Activated T-helper 9 cell treated with anti-CD3 and anti-CD28 coated beads, Interleukin-2, amount 50 U/mL, for 16 hours (primary cell): ENCODE results near the gene CT47B1.
"Not testable (repeated sequence)": the region's sequence is repeated elsewhere in the genome, so short reads cannot be mapped to it uniquely, and the experiment has no call there.

Source experiments
- DNase-seq: peaks from one replicate; pipeline ENCODE4 v3.0.0-alpha.2; 2020; ENCODE audit warnings: low read depth

Gene CT47B1

DNA sequence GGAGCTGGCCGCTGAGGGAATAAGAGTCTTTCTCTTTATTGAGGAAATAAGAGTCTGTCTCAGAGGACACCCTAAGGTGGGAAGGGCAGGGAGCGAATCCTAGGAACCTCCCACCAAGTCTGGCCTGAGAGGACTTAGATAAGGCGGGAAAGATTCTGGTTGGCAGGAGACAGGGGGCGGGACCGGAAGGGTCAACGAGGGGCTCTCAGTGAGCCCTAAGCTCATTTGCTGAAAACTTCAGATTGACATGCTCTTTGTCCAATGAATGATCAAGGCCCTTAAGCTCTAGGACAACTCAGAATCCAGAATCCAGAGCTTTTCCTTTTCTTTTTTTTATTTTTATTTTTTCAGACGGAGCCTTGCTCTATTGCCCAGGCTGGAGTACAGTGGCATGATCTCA lies at the start of gene CT47B1:
Gene CT47B1, minus strand, starts transcription at position 101 of the 400 bp plus-strand sequence. CDS start 196 bp downstream, outside the sequence.
- not testable (repeated sequence) for DNase-seq

DNA sequence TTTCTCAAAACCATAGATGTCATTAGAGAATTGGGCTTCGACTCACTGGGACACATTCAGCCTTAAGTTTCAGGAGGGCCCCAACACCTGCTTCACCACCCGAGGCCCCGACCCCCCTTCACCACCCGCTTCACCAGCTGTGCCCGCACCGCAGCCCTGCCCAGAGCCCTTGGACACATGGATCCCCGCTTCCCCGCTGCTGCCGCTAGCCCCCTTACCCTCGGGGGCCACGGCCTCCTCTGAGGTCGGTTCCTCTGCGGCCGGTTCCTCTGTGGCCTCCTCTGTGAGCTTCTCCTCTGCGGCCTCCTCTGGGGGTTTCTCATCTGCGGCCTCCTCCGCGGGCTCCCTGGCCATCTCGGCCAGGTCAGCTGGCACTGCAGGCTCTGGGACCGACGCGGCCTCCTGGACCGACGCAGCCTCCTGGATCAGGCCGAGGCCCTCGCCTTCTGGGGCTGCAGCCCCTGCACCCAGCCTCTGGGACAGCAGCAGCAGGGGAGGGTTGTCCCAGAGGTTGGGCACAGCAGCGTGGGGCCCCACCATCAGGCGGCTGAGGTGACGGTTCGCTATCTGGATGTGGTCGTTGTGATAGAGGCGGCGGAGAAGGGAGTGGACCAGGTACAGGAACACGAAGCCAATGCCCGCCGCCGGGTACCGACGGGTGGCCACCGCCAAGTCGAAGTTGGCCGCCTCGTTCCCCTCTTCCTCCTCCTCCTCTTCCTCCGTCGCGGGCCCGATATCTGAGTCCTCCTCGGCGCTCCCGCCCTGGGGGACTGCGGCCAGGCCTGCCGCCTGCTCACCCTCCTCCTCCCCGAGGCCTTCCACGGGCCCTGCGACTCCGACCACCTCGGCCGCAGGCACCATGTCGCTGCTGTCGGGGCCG lies 748 bp downstream of the CT47B1 start:
- no peak for DNase-seq

DNA sequence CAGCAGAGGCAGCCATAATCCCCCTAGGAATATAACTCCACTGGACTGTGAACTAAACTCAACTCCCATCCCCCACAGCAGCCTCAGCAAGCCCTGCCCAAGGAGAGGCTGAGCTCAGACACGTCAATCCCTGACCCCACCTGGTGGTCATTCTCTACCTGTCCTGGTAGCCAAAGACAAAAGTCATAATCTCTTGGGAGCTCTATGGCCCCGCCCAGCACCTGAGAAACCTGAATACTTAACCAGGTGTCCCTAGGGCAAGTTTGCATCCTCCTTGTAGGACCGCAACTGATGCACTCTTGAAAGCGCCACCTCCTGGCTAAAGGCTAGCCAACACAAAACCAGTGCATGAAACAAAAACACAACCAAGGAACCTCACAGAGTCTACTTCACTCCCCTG lies 18.4 kb downstream of the CT47B1 start:
- DNase-seq: no peak

DNA sequence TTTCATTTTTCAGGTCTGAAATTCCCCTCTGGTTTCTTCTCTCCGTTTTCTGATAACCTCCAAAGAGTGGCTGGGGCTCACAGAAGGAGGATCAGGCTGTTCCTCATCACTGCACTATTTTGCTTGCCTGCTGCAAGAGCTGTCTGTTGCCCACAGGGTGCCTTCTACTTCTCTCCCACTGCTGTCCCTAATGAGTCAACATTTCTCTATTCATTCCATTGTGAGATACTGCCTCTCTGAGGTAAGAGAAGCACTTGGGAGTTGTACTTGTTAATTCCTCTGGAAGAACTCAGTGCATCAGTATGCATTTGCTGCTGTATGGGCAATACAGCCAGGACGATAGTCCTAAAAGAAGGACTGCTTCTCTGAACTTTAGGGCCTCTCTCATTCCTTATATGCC lies 34.8 kb downstream of the CT47B1 start:
- DNase-seq: no peak

DNA sequence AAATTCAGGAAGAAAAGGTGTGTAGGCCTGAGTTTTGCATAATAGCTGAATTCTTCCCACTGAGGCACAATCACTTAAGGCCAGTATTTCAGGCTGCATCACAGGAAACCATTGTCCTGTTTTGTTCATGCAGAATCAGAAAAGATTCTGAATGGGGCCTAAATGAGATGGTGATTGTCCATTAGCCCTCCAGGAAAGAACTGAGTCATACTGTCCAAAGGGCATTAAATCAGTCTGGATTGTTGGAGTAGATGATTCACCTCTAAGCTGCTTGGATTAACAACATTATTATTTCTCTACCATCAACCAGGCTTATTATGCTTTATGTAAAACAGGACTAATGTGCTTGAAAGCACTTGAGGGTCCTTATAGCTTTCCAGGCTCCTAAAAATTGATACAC lies 36.2 kb downstream of the CT47B1 start:
- DNase-seq: no peak

DNA sequence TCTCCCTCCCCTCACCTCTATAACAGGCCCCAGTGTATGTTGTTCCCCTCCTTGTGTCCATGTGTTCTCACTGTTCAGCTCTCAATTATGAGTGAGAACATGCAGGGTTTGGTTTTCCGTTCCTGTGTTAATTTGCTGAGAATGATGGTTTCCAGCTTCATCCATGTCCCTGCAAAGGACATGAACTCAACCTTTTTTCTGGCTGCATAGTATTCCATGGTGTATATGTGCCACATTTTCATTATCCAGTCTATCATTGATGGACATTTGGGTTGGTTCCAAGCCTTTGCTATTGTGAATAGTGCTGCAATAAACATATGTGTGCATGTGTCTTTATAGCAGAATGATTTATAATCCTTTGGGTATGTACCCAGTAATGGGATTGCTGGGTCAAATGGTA lies 48.5 kb downstream of the CT47B1 start:
- not testable (repeated sequence) for DNase-seq

DNA sequence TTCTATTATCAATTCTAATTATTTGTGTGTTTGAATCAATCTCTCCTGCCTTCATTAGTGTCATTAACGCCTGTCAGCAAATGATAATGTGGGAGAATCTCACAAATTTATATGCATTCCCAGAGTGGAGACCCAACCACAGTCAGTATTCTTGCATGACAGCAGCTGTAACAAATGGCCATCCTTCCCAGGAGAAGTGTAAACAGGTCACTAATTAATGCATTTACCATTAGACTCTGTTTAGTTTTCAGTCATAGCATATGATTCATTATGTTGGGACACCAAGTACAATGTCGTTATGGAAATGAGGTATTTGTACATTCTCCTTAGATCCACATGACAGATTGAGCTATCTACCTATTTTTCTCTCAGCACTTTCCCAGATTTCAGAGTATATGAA lies 50.5 kb downstream of the CT47B1 start:
- no peak for DNase-seq

DNA sequence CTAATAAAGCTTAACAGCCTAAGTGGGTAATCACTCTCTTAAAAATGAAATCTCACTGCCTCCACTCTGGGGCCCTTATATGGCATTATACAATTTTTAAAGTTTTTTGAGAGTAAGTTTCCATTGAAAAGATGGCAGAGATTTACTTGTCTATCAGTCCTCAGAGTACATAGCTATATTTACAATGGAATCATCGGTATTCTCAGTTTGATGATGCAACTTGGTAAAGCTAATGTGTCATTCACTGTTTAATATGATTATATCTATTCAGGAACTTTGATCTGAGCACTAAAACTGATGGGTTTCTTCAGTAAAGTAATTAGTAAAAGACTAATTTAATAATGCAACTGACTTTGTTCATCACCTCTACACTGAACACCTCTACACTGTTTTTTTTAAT lies 51.6 kb downstream of the CT47B1 start:
- DNase-seq: no peak

DNA sequence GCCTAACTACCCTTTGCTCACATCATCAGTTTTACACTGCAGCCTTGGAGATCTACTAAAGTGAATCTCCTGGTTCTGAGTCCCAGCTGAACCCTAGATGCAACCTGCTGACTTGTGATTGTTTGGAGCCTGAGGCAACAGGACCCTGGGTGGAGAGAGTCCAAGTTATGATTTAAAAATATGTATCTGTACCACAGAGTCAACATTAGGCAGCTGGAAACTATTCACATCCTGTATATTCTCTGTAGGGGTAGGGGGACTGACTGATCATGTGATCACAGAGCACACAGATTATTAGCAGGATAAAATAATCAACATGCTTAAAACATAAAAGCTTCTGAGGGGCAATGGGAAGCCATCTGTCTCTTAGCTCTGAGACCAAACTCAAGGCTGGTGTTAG lies 52.1 kb downstream of the CT47B1 start:
- no peak for DNase-seq
